Activated CD8-positive, alpha-beta T cell treated with anti-CD3 and anti-CD28 coated beads, Interleukin-2, amount 10 ng/mL, durations not matched to agents 7 days and 5 days (primary cell): ENCODE measurements around the gene BORCS8. TPM values are rescaled to one million over a fixed set of nuclear protein-coding genes. Genes with fewer than 3 reads are reported as not detected.

Experiments used
- ATAC-seq: fragments of 150-1000 bp; cut with Tn5 transposase; one replicate; pipeline ENCODE4 v1.10.0; 2021; ENCODE audit warnings: moderate library complexity
- CTCF ChIA-PET: fragments of 350-600 bp; sonication (Branson Sonifier 250); formaldehyde crosslinking; loops from one replicate; lab custom pipeline; 2021; ENCODE audit warnings: antibody characterized with exemption; lab: Charles Lee
- POLR2A ChIA-PET: fragments of 350-600 bp; sonication (Branson Sonifier 250); formaldehyde crosslinking; loops from one replicate; lab custom pipeline; 2021; ENCODE audit warnings: antibody characterized with exemption; lab: Charles Lee
- DNase-seq: peaks from one replicate; pipeline ENCODE4 v3.0.0-alpha.2; 2020
- H3K27ac Mint-ChIP-seq: one replicate; pipeline ENCODE4 v1.8.0; 2021; ENCODE audit warnings: mild to moderate bottlenecking, mixed read lengths
- H3K27me3 Mint-ChIP-seq: one replicate; pipeline ENCODE4 v1.8.0; 2021; ENCODE audit warnings: low read depth, mixed read lengths
- H3K36me3 Mint-ChIP-seq: one replicate; pipeline ENCODE4 v1.8.0; 2021; ENCODE audit warnings: low read depth, mixed read lengths
- H3K4me1 Mint-ChIP-seq: one replicate; pipeline ENCODE4 v1.8.0; 2021; ENCODE audit warnings: low read depth, mixed read lengths
- H3K4me3 Mint-ChIP-seq: one replicate; pipeline ENCODE4 v1.8.0; 2021; ENCODE audit warnings: mild to moderate bottlenecking, mixed read lengths
- H3K9me3 Mint-ChIP-seq: one replicate; pipeline ENCODE4 v1.8.0; 2022; ENCODE audit warnings: mixed read lengths; ENCODE audit not compliant: insufficient read depth
- total RNA-seq, 2 experiments: library from RNA; stranded (reverse); gene quantifications; one replicate each; pipeline ENCODE4 v1.2.3, GENCODE V29; 2021

BORCS8 gene
- total RNA-seq = 10 to 100 TPM; 22.1 to 25.4 TPM

- Mint-ChIP-seq H3K27me3 (no peaks in the 10 kb centered on the region), H3K27ac (peak within 1 kb of the TSS; percentile 99), H3K4me3 (peak within 1 kb of the TSS; percentile 87)
Measured at GRCh38 chr19:19192078-19192882, at the start of gene BORCS8, which contains the start of gene RFXANK. Gene BORCS8, minus strand, starts transcription at chr19:19192152. Its CDS starts 35 bp downstream, at chr19:19192117. Gene RFXANK, plus strand, starts transcription at chr19:19192258. Its CDS starts 1,689 bp downstream, at chr19:19193947.

GRCh38 chr19:19240476-19240875 lies 48.5 kb upstream of the BORCS8 start:
- ATAC-seq = no peak
- no peak overlapping the region for H3K27ac Mint-ChIP-seq
- DNase-seq = no peak
- peaks cover 7% of the 10 kb centered on the region for H3K9me3 Mint-ChIP-seq
- no peaks in the 10 kb centered on the region for H3K36me3 Mint-ChIP-seq
- peaks cover 8% of the 10 kb centered on the region for H3K27me3 Mint-ChIP-seq
- ChIA-PET POLR2A (no interaction called here), CTCF (no interaction called here)
- no peak overlapping the region for H3K4me3 Mint-ChIP-seq
- no peaks in the 10 kb centered on the region for H3K4me1 Mint-ChIP-seq

More at GRCh38 chr19:19192078-19192882, at the start of gene BORCS8, which contains the start of gene RFXANK:
- CTCF ChIA-PET = interaction anchor here (1.0 to 2.1 kb wide), 6 partner anchors 11 to 299 kb away, joined by 4 to 8 read pairs (median 4); partner anchors contain the start of gene NR2C2AP
- Mint-ChIP-seq H3K36me3 (peaks cover 25% of the 10 kb centered on the region), H3K9me3 (no peaks in the 10 kb centered on the region), H3K4me1 (peaks cover 36% of the 10 kb centered on the region)
- ATAC-seq (peak; percentile 91), DNase-seq (peak; percentile 100)
- POLR2A ChIA-PET = interaction anchor here (0.7 to 3.2 kb wide), 6 partner anchors 10 to 1445 kb away, joined by 3 to 55 read pairs (median 4); partner anchors contain the start of genes COPE, DDX49 and NR2C2AP

- ChIA-PET POLR2A (no interaction called here), CTCF (no interaction called here)
- DNase-seq = no peak
- ATAC-seq = no peak
- H3K36me3 Mint-ChIP-seq = no peaks in the 10 kb centered on the region
- peaks cover 8% of the 10 kb centered on the region for H3K27me3 Mint-ChIP-seq
- no peak overlapping the region for H3K27ac Mint-ChIP-seq
- H3K9me3 Mint-ChIP-seq = peaks cover 7% of the 10 kb centered on the region
- no peaks in the 10 kb centered on the region for H3K4me1 Mint-ChIP-seq
- no peak overlapping the region for H3K4me3 Mint-ChIP-seq
Measured at GRCh38 chr19:19239675-19240074, 47.7 kb upstream of the BORCS8 start.

GRCh38 chr19:19238126-19238894 lies 46.4 kb upstream of the BORCS8 start:
- ATAC-seq = no peak
- Mint-ChIP-seq H3K36me3 (no peaks in the 10 kb centered on the region), H3K4me1 (no peaks in the 10 kb centered on the region), H3K4me3 (no peak overlapping the region), H3K9me3 (peaks cover 7% of the 10 kb centered on the region), H3K27ac (no peak overlapping the region), H3K27me3 (peaks cover 8% of the 10 kb centered on the region)
- CTCF ChIA-PET = no interaction called here
- POLR2A ChIA-PET = no interaction called here
- no peak for DNase-seq

- POLR2A ChIA-PET = no interaction called here
- Mint-ChIP-seq H3K36me3 (no peaks in the 10 kb centered on the region), H3K27ac (no peak overlapping the region), H3K27me3 (peaks cover 8% of the 10 kb centered on the region), H3K4me1 (no peaks in the 10 kb centered on the region), H3K4me3 (no peak overlapping the region), H3K9me3 (peaks cover 7% of the 10 kb centered on the region)
- CTCF ChIA-PET = no interaction called here
- DNase-seq (no peak), ATAC-seq (no peak)
Measured at GRCh38 chr19:19236173-19236572, 44.2 kb upstream of the BORCS8 start.

GRCh38 chr19:19234220-19234816 lies 42.4 kb upstream of the BORCS8 start:
- Mint-ChIP-seq H3K4me3 (no peak overlapping the region), H3K4me1 (no peaks in the 10 kb centered on the region), H3K9me3 (peaks cover 7% of the 10 kb centered on the region), H3K27me3 (peaks cover 8% of the 10 kb centered on the region), H3K27ac (no peak overlapping the region), H3K36me3 (no peaks in the 10 kb centered on the region)
- ATAC-seq (no peak), DNase-seq (no peak)
- ChIA-PET POLR2A (interaction anchor here (0.6 kb wide), 1 partner anchor 521 kb away, joined by 3 read pairs; no protein-coding TSS in a partner anchor), CTCF (interaction anchor here (0.9 to 1.5 kb wide), 3 partner anchors 10 to 89 kb away, joined by 3 to 9 read pairs (median 4); no protein-coding TSS in a partner anchor)

GRCh38 chr19:19232261-19232721 lies 40.3 kb upstream of the BORCS8 start:
- no peaks in the 10 kb centered on the region for H3K4me1 Mint-ChIP-seq
- H3K27ac Mint-ChIP-seq = no peak overlapping the region
- no peak overlapping the region for H3K4me3 Mint-ChIP-seq
- no peak for DNase-seq
- H3K27me3 Mint-ChIP-seq = peaks cover 8% of the 10 kb centered on the region
- ChIA-PET POLR2A (no interaction called here), CTCF (no interaction called here)
- H3K9me3 Mint-ChIP-seq = peaks cover 7% of the 10 kb centered on the region
- ATAC-seq = no peak
- no peaks in the 10 kb centered on the region for H3K36me3 Mint-ChIP-seq

GRCh38 chr19:19230999-19231398 lies 39.0 kb upstream of the BORCS8 start:
- H3K9me3 Mint-ChIP-seq = peaks cover 2% of the 10 kb centered on the region
- CTCF ChIA-PET = interaction anchor here (1.0 to 1.4 kb wide), 2 partner anchors 40 to 57 kb away, joined by 3 read pairs; no protein-coding TSS in a partner anchor

GRCh38 chr19:19229701-19230100 lies 37.7 kb upstream of the BORCS8 start:
- no peak for DNase-seq
- ChIA-PET CTCF (interaction anchor here (0.5 to 1.3 kb wide), 2 partner anchors 30 to 43 kb away, joined by 3 read pairs; no protein-coding TSS in a partner anchor), POLR2A (no interaction called here)
- ATAC-seq = no peak
- Mint-ChIP-seq H3K4me3 (no peak overlapping the region), H3K9me3 (no peaks in the 10 kb centered on the region), H3K27me3 (peaks cover 6% of the 10 kb centered on the region), H3K27ac (no peak overlapping the region), H3K4me1 (peaks cover 5% of the 10 kb centered on the region), H3K36me3 (no peaks in the 10 kb centered on the region)

More at GRCh38 chr19:19230999-19231398, 39.0 kb upstream of the BORCS8 start:
- Mint-ChIP-seq H3K4me1 (no peaks in the 10 kb centered on the region), H3K36me3 (no peaks in the 10 kb centered on the region), H3K27me3 (peaks cover 6% of the 10 kb centered on the region), H3K27ac (no peak overlapping the region), H3K4me3 (no peak overlapping the region)
- no peak for DNase-seq
- POLR2A ChIA-PET = interaction anchor here (0.7 kb wide), 1 partner anchor 74 kb away, joined by 5 read pairs; no protein-coding TSS in a partner anchor
- no peak for ATAC-seq

- Mint-ChIP-seq H3K4me3 (no peak overlapping the region), H3K9me3 (no peaks in the 10 kb centered on the region), H3K27me3 (peaks cover 12% of the 10 kb centered on the region), H3K4me1 (peaks cover 6% of the 10 kb centered on the region), H3K36me3 (no peaks in the 10 kb centered on the region), H3K27ac (no peak overlapping the region)
- CTCF ChIA-PET = interaction anchor here (0.9 kb wide), 1 partner anchor 24 kb away, joined by 3 read pairs; the partner anchor contains the start of gene NR2C2AP
- no peak for ATAC-seq
- no peak for DNase-seq
- POLR2A ChIA-PET = interaction anchor here (0.8 kb wide), 1 partner anchor 24 kb away, joined by 4 read pairs; no protein-coding TSS in a partner anchor
Measured at GRCh38 chr19:19227217-19227616, 35.3 kb upstream of the BORCS8 start.

- CTCF ChIA-PET = interaction anchor here (0.9 kb wide), 1 partner anchor 23 kb away, joined by 3 read pairs; the partner anchor contains the start of gene NR2C2AP
- POLR2A ChIA-PET = interaction anchor here (0.8 kb wide), 1 partner anchor 24 kb away, joined by 4 read pairs; no protein-coding TSS in a partner anchor
- ATAC-seq (no peak), DNase-seq (no peak)
- Mint-ChIP-seq H3K27ac (no peak overlapping the region), H3K36me3 (no peaks in the 10 kb centered on the region), H3K27me3 (peaks cover 12% of the 10 kb centered on the region), H3K4me3 (no peak overlapping the region), H3K9me3 (no peaks in the 10 kb centered on the region), H3K4me1 (peaks cover 6% of the 10 kb centered on the region)
Measured at GRCh38 chr19:19226663-19227062, 34.7 kb upstream of the BORCS8 start.
